Heart left ventricle (tissue), 16 donors: ENCODE measurements around the gene ATP6V0A4. TPM values are rescaled to one million over a fixed set of nuclear protein-coding genes. Genes with fewer than 3 reads are reported as not detected.

ENCODE experiments used
- ATAC-seq, 4 donors: fragments of 200-7000 bp; cut with Tn5 transposase; one replicate each; pipeline ENCODE4 v1.9.1; 2020 to 2022; ENCODE audit warnings: moderate library complexity in 4 of 4, mild to moderate bottlenecking in 3 of 4, moderate number of reproducible peaks in 1 of 4
- DNase-seq, 5 donors: peaks; one replicate each; pipeline ENCODE4 v3.0.0-alpha.2; 2020
- H3K27ac ChIP-seq, 12 donors: fragments of 200-600 bp; sonication (generic) in 4 of 12; one replicate each; pipeline versions ENCODE4 v1.5.0 to v1.8.0; 2016 to 2022; ENCODE audit warnings: mild to moderate bottlenecking in 2 of 12
- H3K27me3 ChIP-seq, 9 donors: fragments of 200-600 bp; sonication (generic) in 2 of 9; one replicate each; pipeline versions ENCODE4 v1.5.1 to v1.8.0; 2016 to 2022; ENCODE audit warnings: mild to moderate bottlenecking in 3 of 9
- H3K36me3 ChIP-seq, 9 donors: fragments of 200-600 bp; sonication (generic) in 2 of 9; one replicate each; pipeline versions ENCODE4 v1.5.0 to v1.8.0; 2018 to 2022; ENCODE audit warnings: mild to moderate bottlenecking in 2 of 9
- H3K4me1 ChIP-seq, 12 donors: fragments of 200-600 bp; sonication (generic) in 4 of 12; one replicate each; pipeline versions ENCODE4 v1.5.0 to v1.8.0; 2016 to 2022; ENCODE audit warnings: mild to moderate bottlenecking in 3 of 12
- H3K4me3 ChIP-seq, 12 donors: fragments of 200-600 bp; sonication (generic) in 4 of 12; one replicate each; pipeline versions ENCODE4 v1.5.0 to v1.8.0; 2017 to 2022; ENCODE audit warnings: mild to moderate bottlenecking in 9 of 12, moderate library complexity in 4 of 12
- H3K9me3 ChIP-seq, 12 donors: fragments of 200-600 bp; sonication (generic) in 4 of 12; one replicate each; pipeline versions ENCODE4 v1.5.0 to v1.8.0; 2016 to 2022; ENCODE audit warnings: mild to moderate bottlenecking in 1 of 12
- CTCF ChIP-seq, 12 donors: fragments of 200-600 bp; sonication (generic) in 4 of 12; IDR thresholded peaks; one replicate each; pipeline versions ENCODE4 v1.5.0 to v1.8.0; 2018 to 2022; ENCODE audit warnings: antibody characterized with exemption in 12 of 12, mild to moderate bottlenecking in 5 of 12
- POLR2A ChIP-seq, 2 donors: fragments of 450-650 bp; IDR thresholded peaks; one replicate each; pipeline ENCODE4 v1.6.1; 2017; ENCODE audit warnings: antibody characterized with exemption in 2 of 2, mild to moderate bottlenecking in 2 of 2, moderate library complexity in 2 of 2
- WGBS, 4 donors: extraction: QIAGEN DNeasy Blood & Tissue Kit in 2 of 4; methylation state at CpG; one replicate each; pipeline versions ENCODE4 v1.1.5 to v1.1.7; 2013 to 2018; 5-methylcytosine and 5-hydroxymethylcytosine counted together
- intact Hi-C, 10 donors: fragments of 100-400 bp; cut with DNase I; formaldehyde crosslinking; loops; one replicate each; pipeline versions ENCODE4 v1.11.1 to v1.14.2; 2022
- polyA plus RNA-seq, 2 donors: library from polyadenylated mRNA; stranded (reverse); fragments of 200-250 nt; gene quantifications; one replicate each; pipeline ENCODE4 v1.2.3, GENCODE V29; 2013
- total RNA-seq, 9 donors: library from RNA; depleted of rRNA in 2 of 9; stranded (reverse); fragments of >200 nt in 2 of 9; fragmentation: NEBNext Ultra II Directional in 3 of 9; extraction: Animal tissue kit (Norgen Biotek cat#: 25700) in 3 of 9; gene quantifications; one replicate each; pipeline versions ENCODE4 v1.1.0 to v1.2.4, GENCODE V29; 2016 to 2023
- donor health status: ischemic (EF 13 %, LVEDD 7.1; RV severe dilation, severe dysfunction).
- donor health status: healthy with polysubstance abuse.
- donor health status: DM: no; HTN: yes; CAD: no.
- donor health status: DM: no; HTN: no; CAD: no.
- donor health status: ischemic (EF 25% LVEDD 6.9; RV normal size, moderate dysfunction).
- donor health status: ischemic (EF 25% LVEDD 5.7; RV mildly dilated, moderate dysfunction).
- donor health status: healthy.
- donor health status: DM: yes; HTN: yes; CAD: no.
- donor health status: ischemic (EF 35%, LVEDD 5.7; RV mildly dilated, moderate dysfunction).
- donor health status: nonischemic (EF 11% LVEDD 7.7; RV severe dilation, severe dysfunction).
- donor health status: DM: yes; HTN: yes; CAD: no.
- donor health status: PGD.
- donor health status: ischemic (EF 29% LVEDD 5.4; RV normal size, mild dysfunction).
- donor health status: nonischemic (EF 23%, LVEDD 6.1; RV moderate dilation, normal function).

ATP6V0A4 gene
- total and polyA plus RNA-seq, 11 donors = not detected

DNA sequence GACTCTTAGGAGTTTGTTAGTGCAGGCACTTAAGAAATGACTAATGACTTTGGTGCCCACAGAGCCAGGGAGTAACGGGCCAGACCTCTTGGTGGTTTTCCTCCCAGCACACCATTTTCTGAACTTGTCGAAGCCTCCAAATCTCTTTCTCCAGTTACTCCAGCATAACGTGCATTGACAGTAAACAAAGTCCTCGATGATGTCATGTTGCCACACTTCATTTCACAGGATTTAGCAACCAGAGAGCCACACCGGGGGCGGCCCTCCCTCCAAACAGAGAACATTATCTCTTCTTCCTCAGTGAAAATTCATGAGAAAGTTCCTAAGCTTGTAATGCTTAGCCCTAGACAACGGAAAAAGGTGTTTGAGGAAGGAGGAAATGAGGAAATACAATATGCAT is 92.8 kb downstream of the ATP6V0A4 start:
- Histone ChIP-seq H3K36me3 (no peaks in the 10 kb centered on the region), H3K27me3 (no peaks in the 10 kb centered on the region), H3K4me3 (no peak overlapping the region), H3K27ac (no peak overlapping the region), H3K9me3 (no peaks in the 10 kb centered on the region), H3K4me1 (no peaks in the 10 kb centered on the region)
- no peak for TF ChIP-seq CTCF (IDR thresholded peaks at IDR 0.05)
- no peak for TF ChIP-seq POLR2A (IDR thresholded peaks at IDR 0.05)
- DNase-seq = no peak
- ATAC-seq = no peak
- intact Hi-C loops = no loop called here
- 55 to 64% (median 57%) methylated on average over 7 of the region's 7 CpGs for WGBS, 4 donors

- intact Hi-C loops = no loop called here
- no peaks in the 10 kb centered on the region for H3K9me3 ChIP-seq
- H3K27ac ChIP-seq = no peak overlapping the region
- no peak for DNase-seq
- H3K4me3 ChIP-seq = no peak overlapping the region
- no peak for TF ChIP-seq POLR2A (IDR thresholded peaks at IDR 0.05)
- TF ChIP-seq CTCF (IDR thresholded peaks at IDR 0.05) = no peak
- WGBS, 4 donors = 88 to 100% (median 93%) methylated on average over 2 of the region's 2 CpGs
- no peak for ATAC-seq
- no peaks in the 10 kb centered on the region for H3K4me1 ChIP-seq
- H3K36me3 ChIP-seq = no peaks in the 10 kb centered on the region
- no peaks in the 10 kb centered on the region for H3K27me3 ChIP-seq
Measured at GRCh38 chr7:138701537-138701923, 96.5 kb downstream of the ATP6V0A4 start.

DNA sequence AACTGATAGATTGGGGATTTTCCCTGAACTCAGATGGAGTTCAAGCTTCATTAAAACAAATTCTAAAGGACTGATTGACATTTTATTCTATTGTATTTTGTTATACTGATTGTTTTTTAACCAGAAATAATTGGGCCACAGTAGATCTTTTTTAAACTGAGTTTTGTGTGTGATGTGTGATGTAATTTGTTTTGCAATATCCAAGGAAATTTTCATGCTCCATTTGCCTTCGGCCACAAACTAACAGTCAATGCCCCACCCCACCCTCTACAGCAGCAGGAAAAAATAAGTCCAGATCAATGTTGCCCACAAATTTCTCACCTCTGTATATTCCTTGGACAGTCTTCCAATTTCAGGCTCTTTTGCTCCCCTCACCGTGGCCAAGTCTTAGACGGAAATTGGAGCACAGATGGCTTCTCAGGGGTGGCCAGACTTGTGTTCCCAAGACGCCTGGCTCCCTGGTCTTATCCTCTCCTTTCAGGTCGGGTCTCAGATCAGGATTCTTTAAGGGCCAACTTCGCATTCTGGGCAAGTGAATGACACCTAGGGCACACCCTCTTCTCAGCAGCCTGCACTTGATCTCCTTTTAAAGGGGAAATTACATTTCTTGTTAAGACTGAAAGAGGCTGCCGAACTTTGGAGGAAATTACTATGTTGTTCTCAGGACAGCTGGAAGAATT is 97.0 kb downstream of the ATP6V0A4 start, which contains the start of gene SVOPL:
TSS of gene SVOPL (minus strand) at position 506 of the 680 bp plus-strand sequence. CDS start 22,317 bp downstream, outside the sequence.
- TF ChIP-seq CTCF (IDR thresholded peaks at IDR 0.05) = no peak
- no peak for TF ChIP-seq POLR2A (IDR thresholded peaks at IDR 0.05)
- intact Hi-C loops = no loop called here

GRCh38 chr7:138699661-138700060 is 98.3 kb downstream of the ATP6V0A4 start:
- H3K36me3 ChIP-seq = no peaks in the 10 kb centered on the region

More for the DNA sequence above, 97.0 kb downstream of the ATP6V0A4 start, which contains the start of gene SVOPL:
- H3K4me1 ChIP-seq = no peaks in the 10 kb centered on the region
- 67 to 81% (median 76%) methylated on average over 7 of the region's 7 CpGs for WGBS, 4 donors
- DNase-seq (no peak), ATAC-seq (no peak)
- H3K27me3 ChIP-seq = no peaks in the 10 kb centered on the region
- H3K4me3 ChIP-seq = no peak within 1 kb of the TSS
- no peaks in the 10 kb centered on the region for H3K9me3 ChIP-seq
- no peaks in the 10 kb centered on the region for H3K36me3 ChIP-seq
- no peak within 1 kb of the TSS for H3K27ac ChIP-seq

More at GRCh38 chr7:138699661-138700060, 98.3 kb downstream of the ATP6V0A4 start:
- 78 to 82% (median 82%) methylated on average over 9 of the region's 9 CpGs for WGBS, 4 donors
- ATAC-seq (no peak), DNase-seq (no peak)
- TF ChIP-seq CTCF (IDR thresholded peaks at IDR 0.05) (no peak), POLR2A (IDR thresholded peaks at IDR 0.05) (no peak)
- H3K9me3 ChIP-seq = no peaks in the 10 kb centered on the region
- H3K4me3 ChIP-seq = no peak overlapping the region
- intact Hi-C loops = no loop called here
- H3K4me1 ChIP-seq = no peaks in the 10 kb centered on the region
- H3K27ac ChIP-seq = no peak overlapping the region
- no peaks in the 10 kb centered on the region for H3K27me3 ChIP-seq
